Measurements from ENCODE around the gene CDH4.

The CDH4 gene

GRCh38 chr20:61487346-61487996, 235.4 kb downstream of the CDH4 start:
- DNase-seq (ENCODE audit: low read depth, low spot score), result no peak

DNA sequence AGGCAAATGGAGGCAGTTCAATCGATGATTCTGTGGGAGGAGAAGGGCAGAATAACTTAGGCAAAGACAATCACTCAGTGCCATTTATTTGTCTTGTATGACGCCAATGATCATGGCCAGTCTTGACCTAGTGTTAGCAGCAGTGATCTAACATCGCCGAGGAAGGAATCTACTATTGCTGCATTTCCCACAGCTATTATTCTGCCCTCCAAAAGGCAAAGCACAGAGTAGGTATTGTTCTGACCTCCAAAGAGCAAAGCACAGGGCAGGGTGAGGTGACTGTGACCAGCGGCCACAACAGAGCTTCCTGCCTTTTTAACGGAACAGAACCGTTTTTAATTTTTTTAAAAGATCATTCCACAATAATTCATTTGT, 235.9 kb downstream of the CDH4 start:
- DNase-seq (ENCODE audit: low read depth, low spot score), result no peak

- no peak for DNase-seq (ENCODE audit: low read depth, low spot score)
Measured at GRCh38 chr20:61490721-61491120, 238.7 kb downstream of the CDH4 start.

DNA sequence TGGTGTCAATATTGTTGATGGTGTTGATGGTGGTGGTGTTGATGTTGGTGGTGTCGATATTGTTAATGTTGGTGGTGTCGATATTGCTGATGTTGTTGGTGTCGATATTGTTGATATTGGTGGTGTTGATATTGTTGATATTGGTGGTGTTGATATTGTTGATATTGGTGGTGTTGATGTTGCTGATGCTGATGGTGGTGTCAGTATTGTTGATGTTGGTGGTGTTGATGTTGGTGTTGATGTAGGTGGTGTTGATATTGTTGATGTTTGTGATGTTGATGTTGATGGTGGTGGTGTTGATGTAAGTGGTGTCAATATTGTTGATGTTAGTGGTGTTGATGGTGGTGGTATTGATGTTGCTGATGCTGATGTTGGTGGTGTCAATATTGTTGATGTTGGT, 240.0 kb downstream of the CDH4 start:
- DNase-seq (ENCODE audit: low read depth, low spot score), result no peak

DNA sequence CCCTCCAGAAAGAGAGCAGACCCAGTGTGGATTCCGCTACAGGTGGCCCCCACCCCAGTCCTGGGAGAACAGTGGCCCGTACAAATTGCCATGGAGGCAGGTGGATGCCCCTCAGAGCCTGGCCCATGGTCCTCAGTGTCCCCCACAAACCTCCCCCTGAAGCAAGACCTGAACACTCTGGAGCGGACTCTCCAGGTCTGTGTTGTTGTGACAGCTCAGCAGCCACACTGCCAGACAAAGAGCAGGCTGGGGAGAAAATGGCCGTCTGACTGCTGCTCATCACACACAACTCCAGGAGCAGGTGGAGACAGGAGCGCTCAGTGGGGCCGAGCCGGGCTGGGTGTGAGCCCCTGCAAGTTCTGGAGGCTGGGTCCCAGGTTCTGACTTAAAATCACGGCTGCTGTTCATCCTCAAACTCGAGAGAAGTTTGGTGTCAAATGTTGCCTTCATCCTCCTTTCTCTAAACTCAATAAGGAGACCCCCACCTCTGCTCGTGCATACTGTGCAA, 241.8 kb downstream of the CDH4 start:
- no peak for DNase-seq (ENCODE audit: low read depth, low spot score)

DNA sequence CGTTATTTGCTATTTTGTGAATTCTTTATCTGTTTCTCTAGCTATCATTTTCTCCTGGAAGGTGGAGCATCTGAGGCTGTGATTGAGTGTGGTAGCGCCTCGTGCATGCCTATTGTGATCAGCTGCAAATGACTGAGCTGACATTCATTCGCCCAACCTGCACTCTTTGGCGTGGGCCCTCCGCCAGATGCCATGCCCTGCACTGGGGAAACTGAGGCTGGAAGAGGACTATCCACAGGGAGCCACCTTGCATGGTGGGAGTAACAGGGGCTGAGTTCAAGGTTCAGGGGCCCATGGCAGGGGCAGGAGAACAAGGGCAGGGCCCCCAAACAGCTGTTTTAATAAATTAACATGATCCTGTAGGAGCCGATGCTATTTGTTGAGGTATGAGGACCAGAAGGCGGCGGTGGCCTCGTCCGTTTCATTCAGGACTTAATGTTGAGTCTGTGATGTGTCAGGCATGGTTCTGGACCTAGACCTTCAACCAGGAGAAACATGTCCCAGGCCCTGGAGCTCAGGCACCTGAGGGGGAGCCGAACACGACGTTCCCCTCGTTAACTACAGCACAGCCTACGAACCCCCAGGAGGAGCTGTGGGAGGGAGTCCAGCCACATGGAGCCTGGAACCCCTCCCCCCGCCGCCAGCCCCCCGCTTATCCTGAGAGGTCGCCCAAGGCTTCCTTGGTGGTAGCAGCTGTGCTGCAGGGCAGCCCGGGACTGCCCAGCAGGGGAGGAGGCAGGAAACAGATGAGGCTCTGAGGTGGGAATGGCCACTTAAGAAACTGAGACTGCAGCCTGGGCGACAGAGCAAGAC, 242.9 kb downstream of the CDH4 start:
- no peak for DNase-seq (ENCODE audit: low read depth, low spot score)

- no peak for DNase-seq (ENCODE audit: low read depth, low spot score)
Measured at GRCh38 chr20:61497029-61497627, 245.1 kb downstream of the CDH4 start.

GRCh38 chr20:61499859-61500554, 247.9 kb downstream of the CDH4 start:
- DNase-seq (ENCODE audit: low read depth, low spot score), result no peak

GRCh38 chr20:61500791-61501321, 248.8 kb downstream of the CDH4 start:
- DNase-seq (ENCODE audit: low read depth, low spot score), result no peak

DNA sequence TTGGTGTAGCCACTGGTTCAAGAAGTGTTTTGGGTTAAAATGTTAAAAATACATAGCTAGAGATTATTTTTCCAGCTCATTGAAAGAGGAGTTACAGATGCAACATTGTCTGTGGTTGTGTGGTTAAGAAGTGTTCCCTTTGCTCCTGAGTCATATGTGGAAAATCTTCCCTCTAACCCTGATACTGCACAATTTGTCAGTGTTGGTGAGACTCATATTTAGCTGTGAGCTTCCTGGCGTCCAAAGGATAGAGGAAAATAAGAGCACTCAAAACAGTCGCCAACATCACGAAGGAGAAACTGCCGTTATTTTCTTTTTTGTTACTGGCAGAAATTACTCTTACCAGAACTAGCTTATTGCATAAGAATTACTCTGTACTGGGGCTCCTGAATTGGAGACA, 250.4 kb downstream of the CDH4 start:
- DNase-seq (ENCODE audit: low read depth, low spot score), result no peak

DNA sequence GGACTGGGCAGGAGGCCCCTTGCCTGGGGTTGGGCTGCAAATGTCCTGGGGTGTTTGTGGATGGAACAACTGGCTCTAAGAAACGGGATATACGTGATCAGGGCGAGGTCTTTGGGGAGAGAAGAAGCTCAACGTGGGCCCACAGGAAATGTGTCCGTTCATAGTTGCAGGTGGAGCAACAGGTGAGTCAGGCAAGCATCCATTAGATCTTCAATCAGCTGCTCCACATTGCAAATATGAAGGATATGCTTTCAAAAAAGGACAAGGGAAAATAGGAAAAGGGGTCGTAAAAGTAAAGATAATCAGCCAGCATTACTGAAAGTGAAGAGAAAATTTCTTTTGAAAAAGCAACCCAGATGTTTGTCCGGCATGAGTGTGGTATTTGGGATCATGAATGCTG, 251.0 kb downstream of the CDH4 start:
- DNase-seq (ENCODE audit: low read depth, low spot score), result no peak

DNA sequence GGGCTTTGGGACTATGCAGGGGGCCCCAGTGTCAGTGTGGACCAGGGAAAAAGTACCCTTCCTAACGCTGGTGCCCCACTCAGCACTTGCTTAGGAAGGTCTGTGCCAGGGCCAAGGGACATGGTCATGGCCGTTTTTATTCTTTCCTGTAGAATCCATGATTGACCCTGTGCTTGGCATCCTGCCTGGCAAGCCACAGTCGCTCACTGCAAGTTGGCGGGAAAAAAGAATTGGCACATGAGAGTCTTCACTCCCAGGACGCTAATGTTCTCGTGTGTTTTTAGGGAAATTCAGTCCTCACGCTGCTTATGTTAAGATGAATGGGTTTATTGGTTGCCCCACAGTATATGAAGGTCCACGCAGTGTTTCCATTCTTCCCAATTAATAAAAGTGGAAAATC, 253.4 kb downstream of the CDH4 start:
- DNase-seq (ENCODE audit: low read depth, low spot score), result no peak

DNA sequence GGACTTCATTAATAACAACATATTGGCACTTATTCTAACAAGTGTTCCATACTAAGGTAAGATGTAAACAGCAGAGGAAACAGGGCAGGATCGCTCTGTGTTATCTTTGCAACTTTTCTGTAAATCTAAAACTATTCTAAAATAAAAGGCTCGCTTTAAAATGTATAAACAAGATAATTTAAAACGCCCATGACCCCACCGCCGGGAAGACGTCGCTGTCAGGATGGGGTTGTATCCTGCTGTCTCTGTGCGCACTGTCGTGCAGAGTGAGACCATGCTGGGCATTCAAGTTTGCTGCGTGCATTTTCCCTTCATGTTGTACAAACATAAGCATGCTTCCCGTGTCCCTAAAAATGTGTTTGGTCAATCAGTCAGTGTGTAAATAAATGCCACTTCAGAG, 255.7 kb downstream of the CDH4 start:
- no peak for DNase-seq (ENCODE audit: low read depth, low spot score)

GRCh38 chr20:61508301-61509096, 256.4 kb downstream of the CDH4 start:
- no peak for DNase-seq (ENCODE audit: low read depth, low spot score)

DNA sequence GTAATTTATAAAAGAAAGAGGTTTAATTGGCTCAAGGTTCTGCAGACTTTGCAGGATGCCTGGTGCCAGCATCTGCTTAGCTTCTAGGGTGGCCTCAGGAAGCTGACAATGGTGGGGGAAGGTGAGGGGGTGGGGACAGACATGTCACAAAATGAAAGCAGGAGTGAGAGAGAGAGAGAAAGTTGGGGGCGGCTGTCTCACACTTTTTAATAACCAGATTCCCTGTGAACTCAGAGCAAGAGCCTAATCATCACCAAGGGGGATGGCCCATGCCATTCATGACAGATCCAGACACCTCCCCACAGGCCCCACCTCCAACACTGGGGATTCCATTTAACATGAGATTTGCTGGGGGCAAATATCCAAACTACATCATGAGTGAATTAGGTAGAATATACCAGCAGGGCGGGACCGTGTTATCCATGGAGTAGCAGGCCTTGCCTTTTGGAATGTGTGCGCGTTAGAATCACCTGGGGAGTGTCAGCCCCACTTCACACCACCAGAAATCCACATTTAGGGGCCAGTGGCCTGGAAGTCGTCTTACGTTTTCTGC, 258.8 kb downstream of the CDH4 start:
- no peak for DNase-seq (ENCODE audit: low read depth, low spot score)

DNA sequence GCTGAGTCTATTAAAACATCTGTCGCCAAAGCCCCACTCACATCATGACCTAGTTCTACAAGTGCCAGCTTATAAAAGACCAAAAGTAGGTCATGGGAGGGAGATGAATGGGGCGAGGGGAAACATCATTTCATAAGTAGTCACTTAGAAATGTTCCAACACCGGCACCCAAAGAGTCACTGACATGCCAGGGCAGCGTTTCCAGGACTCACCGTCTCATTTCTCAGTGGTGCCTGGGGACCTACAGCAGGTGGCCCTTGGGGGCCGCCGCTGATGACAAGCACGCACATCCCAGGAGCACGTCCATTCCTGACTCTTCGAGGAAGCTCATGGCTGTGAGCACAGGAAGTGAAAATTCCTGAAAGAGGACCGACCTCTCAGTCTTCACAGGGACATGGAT, 260.4 kb downstream of the CDH4 start:
- no peak for DNase-seq (ENCODE audit: low read depth, low spot score)

DNA sequence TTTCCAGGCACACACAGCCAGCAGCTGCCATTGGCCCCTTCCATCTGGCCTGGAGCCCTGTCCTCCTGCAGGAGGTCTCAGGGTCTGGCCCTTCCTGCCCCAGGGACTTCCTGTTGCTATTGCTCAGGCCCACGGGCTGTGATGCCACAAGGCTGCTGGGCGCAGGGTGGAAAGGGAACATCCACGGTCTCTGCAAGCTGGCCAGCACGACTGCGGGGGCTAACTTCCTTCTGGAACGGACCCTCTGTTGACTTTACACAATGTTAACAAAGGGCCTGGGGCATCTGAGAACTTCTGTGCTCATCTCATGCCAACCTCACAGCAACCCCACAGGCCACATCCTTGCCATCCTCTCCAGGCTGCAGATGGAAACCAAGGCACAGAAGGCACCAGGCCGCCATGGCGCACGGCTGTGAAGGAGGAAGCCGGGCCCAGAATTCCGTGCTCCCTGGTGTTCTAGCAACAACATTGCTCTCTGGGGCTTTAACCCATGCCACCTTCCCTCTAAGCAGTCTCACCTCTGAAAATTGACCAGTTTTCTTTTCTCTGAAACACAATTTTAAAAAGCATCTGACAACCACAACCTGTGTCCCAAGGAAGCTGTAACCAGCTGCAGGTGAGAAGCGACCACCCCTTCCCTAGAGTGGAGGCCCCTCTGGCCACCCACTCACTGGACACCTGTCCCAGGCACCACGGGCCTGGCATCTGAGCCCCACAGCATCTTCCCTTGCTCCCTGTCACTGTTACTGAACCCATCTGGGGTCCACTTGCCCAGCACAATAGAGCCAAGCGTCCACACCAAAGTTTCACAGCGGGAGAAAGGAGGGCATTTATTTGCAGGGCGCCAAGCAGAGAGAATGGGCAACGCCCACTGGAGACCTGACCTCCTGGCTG, 261.3 kb downstream of the CDH4 start:
- no peak for DNase-seq (ENCODE audit: low read depth, low spot score)

DNA sequence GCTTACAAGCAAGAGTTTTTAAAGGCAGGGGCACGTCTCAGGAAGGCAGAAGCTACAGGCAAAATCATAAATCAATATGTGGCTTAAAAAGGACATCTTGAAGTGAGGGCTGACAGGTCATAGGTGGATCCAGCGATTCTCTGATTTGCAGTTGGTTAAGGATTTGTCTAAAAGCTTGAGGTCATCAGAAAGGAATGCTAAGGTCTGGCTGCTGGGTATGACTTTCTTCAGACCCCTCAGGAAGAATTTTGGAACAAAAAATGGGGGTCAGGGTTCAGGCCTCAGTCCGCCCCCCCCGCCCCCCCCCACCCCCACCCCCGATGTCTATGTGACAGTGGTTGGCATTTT, 261.9 kb downstream of the CDH4 start:
- no peak for DNase-seq (ENCODE audit: low read depth, low spot score)

GRCh38 chr20:61514396-61514795, 262.3 kb downstream of the CDH4 start:
- no peak for DNase-seq (ENCODE audit: low read depth, low spot score)
